ENCODE measurements around the gene TRAF3. TPM values are rescaled to one million over a fixed set of nuclear protein-coding genes. Genes with fewer than 3 reads are reported as not detected.

Gene TRAF3
- total and polyA plus RNA-seq, 12 donors: 2.3 to 15.6 (median 10.2) TPM

DNA sequence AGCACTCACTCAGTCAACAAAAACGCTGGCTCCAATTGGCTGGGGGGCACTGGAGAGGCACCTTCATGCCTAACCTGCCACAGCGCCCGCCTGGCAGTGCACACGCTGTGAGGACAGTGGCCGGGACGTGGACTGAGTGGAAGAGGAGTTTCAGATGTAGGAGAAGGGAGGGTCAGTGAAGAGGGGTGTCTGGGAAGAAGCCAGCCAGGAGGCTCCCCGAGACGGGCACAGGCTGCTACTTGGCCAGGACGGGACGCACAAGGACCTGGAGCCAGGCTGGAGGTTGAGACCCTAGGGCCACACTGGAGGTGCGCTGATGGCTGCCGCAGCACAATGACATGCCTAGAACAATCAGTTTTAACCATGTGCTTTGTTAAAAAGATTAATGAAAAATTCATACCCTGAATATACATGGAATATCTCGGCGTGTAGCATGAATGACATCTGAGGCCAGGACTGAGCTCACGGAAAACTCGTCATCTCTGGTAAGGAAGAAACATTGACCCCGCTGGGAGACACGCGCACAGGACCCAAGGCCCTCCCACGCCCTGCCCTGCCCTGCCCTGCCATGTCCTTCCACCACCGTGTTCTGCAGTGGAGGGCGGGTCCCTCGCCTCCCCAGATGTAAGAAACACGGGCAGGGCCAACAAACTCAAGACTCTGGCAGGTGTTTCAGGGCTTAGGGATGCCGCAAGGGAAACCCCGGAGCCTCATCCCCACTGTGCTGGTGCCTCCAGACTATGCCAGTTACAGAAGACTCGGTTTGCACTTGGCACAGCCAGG lies 170.3 kb downstream of the TRAF3 start:
- peaks cover 0 to 20% (median 7%) of the 10 kb centered on the region in 9 donors for H3K4me1 ChIP-seq
- H3K9me3 ChIP-seq: no peaks in the 10 kb centered on the region
- no peak overlapping the region for H3K4me3 ChIP-seq
- intact Hi-C loops (cut with DNase I): no loop called here
- TF ChIP-seq, protein P1, sequence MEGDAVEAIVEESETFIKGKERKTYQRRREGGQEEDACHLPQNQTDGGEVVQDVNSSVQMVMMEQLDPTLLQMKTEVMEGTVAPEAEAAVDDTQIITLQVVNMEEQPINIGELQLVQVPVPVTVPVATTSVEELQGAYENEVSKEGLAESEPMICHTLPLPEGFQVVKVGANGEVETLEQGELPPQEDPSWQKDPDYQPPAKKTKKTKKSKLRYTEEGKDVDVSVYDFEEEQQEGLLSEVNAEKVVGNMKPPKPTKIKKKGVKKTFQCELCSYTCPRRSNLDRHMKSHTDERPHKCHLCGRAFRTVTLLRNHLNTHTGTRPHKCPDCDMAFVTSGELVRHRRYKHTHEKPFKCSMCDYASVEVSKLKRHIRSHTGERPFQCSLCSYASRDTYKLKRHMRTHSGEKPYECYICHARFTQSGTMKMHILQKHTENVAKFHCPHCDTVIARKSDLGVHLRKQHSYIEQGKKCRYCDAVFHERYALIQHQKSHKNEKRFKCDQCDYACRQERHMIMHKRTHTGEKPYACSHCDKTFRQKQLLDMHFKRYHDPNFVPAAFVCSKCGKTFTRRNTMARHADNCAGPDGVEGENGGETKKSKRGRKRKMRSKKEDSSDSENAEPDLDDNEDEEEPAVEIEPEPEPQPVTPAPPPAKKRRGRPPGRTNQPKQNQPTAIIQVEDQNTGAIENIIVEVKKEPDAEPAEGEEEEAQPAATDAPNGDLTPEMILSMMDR (IDR thresholded peaks at IDR 0.05): no peak
- 90 to 94% methylated on average over 27 of the region's 27 CpGs for WGBS, 2 donors
- no peak for DNase-seq
- no peak for ATAC-seq
- H3K36me3 ChIP-seq: peaks cover 4 to 95% (median 81%) of the 10 kb centered on the region in 9 donors
- no peaks in the 10 kb centered on the region for H3K27me3 ChIP-seq
- H3K27ac ChIP-seq: no peak overlapping the region

DNA sequence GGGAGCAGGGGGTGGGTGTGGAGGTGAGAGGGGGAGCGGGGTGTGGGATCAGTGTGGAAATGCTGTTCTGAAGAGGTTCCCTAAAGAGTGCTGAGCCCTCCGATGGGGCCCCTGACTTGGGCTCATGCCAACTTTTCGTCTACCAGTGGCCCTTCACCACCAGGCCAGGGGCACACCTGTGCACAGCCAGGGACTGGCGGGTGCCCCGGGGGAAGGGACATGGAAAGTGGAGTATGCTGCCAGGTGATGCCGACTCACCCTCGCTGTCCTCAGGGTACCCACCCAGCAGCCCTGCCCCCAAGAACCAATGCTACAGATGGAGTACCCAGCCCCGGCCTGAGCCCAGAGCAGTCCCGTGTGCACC lies 171.4 kb downstream of the TRAF3 start:
- TF ChIP-seq, protein P1 (IDR thresholded peaks at IDR 0.05): no peak
- intact Hi-C loops (cut with DNase I): no loop called here

DNA sequence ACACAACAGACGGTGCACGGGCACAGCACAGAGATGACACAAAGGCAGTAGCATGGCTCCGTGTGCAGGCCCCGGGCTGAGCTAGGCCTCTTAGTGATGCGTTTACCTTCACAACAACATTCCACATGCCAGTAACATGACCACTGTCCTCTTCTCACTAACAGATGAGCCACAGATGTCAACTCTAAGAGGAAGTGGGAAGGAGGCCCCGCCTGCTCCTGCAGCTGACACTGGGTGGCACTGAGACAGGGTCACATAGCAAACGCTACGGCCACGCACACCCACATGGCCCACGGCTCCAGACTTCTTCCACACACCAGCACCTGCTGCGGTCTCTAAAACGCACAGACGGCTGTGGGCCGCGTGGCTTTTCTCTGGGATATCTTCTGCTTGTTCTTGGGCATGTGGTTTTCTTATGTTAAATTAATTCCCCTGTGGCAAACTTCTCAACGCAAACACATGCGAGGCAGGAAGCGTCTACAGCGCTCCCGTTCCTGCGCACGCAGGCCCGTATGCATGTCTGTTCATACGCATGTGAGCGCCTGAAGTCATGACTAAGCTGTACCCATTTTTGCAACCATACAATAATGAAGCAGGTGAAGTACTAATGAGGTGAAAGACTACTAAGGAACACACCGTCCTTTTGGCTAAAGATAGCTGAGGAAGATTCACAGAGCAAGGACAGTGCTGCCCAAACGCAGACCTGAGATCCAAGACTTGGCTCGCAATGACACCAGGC lies 172.0 kb downstream of the TRAF3 start:
- H3K36me3 ChIP-seq: peaks cover 7 to 95% (median 82%) of the 10 kb centered on the region in 9 donors
- H3K4me1 ChIP-seq: peaks cover 0 to 20% (median 7%) of the 10 kb centered on the region in 9 donors
- no peak overlapping the region for H3K27ac ChIP-seq
- WGBS, 2 donors: 86 to 87% methylated on average over 28 of the region's 28 CpGs
- ATAC-seq: peak in 1 of 8 donors; percentile 4
- no peak overlapping the region for H3K4me3 ChIP-seq
- H3K27me3 ChIP-seq: no peaks in the 10 kb centered on the region
- intact Hi-C loops (cut with DNase I): no loop called here
- TF ChIP-seq, protein P1 (IDR thresholded peaks at IDR 0.05): no peak
- no peak for DNase-seq
- H3K9me3 ChIP-seq: no peaks in the 10 kb centered on the region

More for the DNA sequence above, 171.4 kb downstream of the TRAF3 start:
- ATAC-seq (no peak), DNase-seq (no peak)
- H3K27ac ChIP-seq: no peak overlapping the region
- peaks cover 0 to 20% (median 7%) of the 10 kb centered on the region in 9 donors for H3K4me1 ChIP-seq
- no peak overlapping the region for H3K4me3 ChIP-seq
- no peaks in the 10 kb centered on the region for H3K27me3 ChIP-seq
- no peaks in the 10 kb centered on the region for H3K9me3 ChIP-seq
- peaks cover 7 to 95% (median 82%) of the 10 kb centered on the region in 9 donors for H3K36me3 ChIP-seq
- WGBS, 2 donors: 82 to 83% methylated on average over 9 of the region's 9 CpGs

DNA sequence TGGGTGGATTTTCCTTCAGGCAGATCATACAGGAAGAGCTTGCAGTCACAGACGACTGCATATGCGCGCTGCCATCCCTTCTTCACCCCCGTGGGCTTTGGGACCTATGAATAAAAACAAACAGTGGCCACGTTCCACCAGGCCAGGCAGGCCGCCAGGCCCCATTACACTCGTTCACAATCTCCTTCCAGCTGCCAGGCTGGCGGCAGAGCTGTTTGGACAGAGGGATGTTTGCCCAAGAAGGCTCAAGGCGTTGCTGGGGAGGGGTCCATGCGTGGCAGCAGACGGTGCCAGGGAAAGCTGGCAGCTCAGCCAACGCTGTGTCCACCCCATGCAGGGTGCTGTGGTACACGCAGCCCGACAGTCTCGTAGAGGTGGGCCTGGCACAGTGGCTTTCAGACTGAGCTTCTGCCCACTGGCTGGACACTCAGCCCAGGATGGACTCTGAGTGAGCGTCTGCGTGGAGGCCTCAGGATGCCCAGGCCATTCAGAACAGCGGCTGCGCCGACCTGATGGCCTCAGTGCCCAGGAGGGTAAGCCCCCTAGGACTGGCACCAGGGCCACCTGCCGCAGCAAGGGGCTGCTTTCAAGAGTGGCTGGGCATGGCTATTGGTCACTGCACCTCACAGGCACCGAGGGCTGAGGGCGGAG lies 172.7 kb downstream of the TRAF3 start:
- intact Hi-C loops (cut with DNase I): no loop called here
- TF ChIP-seq, protein P1 (IDR thresholded peaks at IDR 0.05): no peak
- WGBS, 2 donors: 66 to 68% methylated on average over 23 of the region's 23 CpGs
- Histone ChIP-seq H3K4me3 (no peak overlapping the region), H3K4me1 (peaks cover 0 to 20% (median 7%) of the 10 kb centered on the region in 9 donors), H3K9me3 (no peaks in the 10 kb centered on the region), H3K27ac (no peak overlapping the region), H3K27me3 (no peaks in the 10 kb centered on the region), H3K36me3 (peaks cover 7 to 95% (median 84%) of the 10 kb centered on the region in 9 donors)
- ATAC-seq (peak; percentile 42 to 81 (median 74)), DNase-seq (peak; percentile 42 to 68)
